Parathyroid adenoma (tissue), 2 donors: Measurements from ENCODE around the gene LMTK3.

Source experiments
- H2AFZ ChIP-seq: fragments of 300-600 bp; sonication (generic); one replicate; pipeline ENCODE4 v1.7.0; 2017; ENCODE audit warnings: antibody characterized with exemption, mild to moderate bottlenecking
- H3K27ac ChIP-seq: fragments of 300-600 bp; sonication (generic); one replicate; pipeline ENCODE4 v1.7.0; 2017
- H3K27me3 ChIP-seq: fragments of 300-600 bp; sonication (generic); one replicate; pipeline ENCODE4 v1.7.0; 2017; ENCODE audit warnings: low read length; ENCODE audit not compliant: control insufficient read depth, insufficient read depth
- H3K36me3 ChIP-seq: fragments of 300-600 bp; sonication (generic); one replicate; pipeline ENCODE4 v1.7.0; 2017; ENCODE audit warnings: low read length; ENCODE audit not compliant: control insufficient read depth, insufficient read depth
- H3K4me1 ChIP-seq: fragments of 300-600 bp; sonication (generic); one replicate; pipeline ENCODE4 v1.7.0; 2017; ENCODE audit warnings: control low read depth
- H3K4me2 ChIP-seq: fragments of 300-600 bp; sonication (generic); one replicate; pipeline ENCODE4 v1.7.0; 2017; ENCODE audit warnings: low read length
- H3K4me3 ChIP-seq: fragments of 300-600 bp; sonication (generic); one replicate; pipeline ENCODE4 v1.7.0; 2017; ENCODE audit warnings: low read depth, low read length
- H3K79me2 ChIP-seq: fragments of 300-600 bp; sonication (generic); one replicate; pipeline ENCODE4 v1.7.0; 2017; ENCODE audit warnings: control low read depth
- H3K9ac ChIP-seq: fragments of 300-600 bp; sonication (generic); one replicate; pipeline ENCODE4 v1.7.0; 2017; ENCODE audit warnings: mild to moderate bottlenecking
- H3K9me3 ChIP-seq: fragments of 300-600 bp; sonication (generic); one replicate; pipeline ENCODE4 v1.7.0; 2017; ENCODE audit warnings: low read length; ENCODE audit not compliant: control insufficient read depth
- TF ChIP-seq, protein P1 (sequence below): fragments of 300-600 bp; sonication (generic); IDR thresholded peaks from one replicate; pipeline ENCODE4 v1.7.0; 2017; ENCODE audit warnings: antibody characterized with exemption, mild to moderate bottlenecking
- donor health status: primary hyperparathyroidism.

Gene LMTK3

DNA sequence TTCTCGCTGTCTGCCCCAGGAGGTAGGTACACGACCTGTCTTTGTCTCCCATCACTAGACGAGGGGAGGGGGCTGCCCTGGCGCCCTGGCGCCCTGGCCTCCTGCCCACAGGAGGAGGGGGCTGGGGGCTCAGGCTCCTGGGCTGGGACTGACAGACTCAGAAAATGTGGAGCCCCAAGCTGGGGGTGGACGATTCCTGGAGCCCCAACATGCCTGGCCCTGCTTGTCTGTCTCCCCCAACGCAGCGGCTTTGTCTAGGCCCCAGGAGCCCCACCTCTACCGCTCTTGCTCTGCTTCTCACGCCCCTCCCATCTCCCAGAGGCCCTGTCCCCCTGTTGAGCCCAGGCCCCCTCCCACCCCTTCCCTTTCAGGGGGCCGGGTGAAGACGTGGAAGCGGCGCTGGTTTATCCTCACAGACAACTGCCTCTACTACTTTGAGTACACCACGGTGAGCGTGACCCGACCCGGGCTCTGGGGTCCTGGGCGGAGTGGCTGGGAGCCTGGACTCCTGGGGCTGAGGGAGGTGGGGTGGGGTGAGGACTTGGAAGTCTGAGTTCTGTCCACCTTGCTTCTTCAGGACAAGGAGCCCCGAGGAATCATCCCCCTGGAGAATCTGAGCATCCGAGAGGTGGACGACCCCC, 33.8 kb downstream of the LMTK3 start:
- Histone ChIP-seq H3K4me3 (no peak overlapping the region), H3K36me3 (no peaks in the 10 kb centered on the region), H3K4me2 (no peak overlapping the region), H3K27ac (no peak overlapping the region), H3K9me3 (no peaks in the 10 kb centered on the region), H3K4me1 (peaks cover 11% of the 10 kb centered on the region), H3K27me3 (no peaks in the 10 kb centered on the region), H2AFZ (no peak overlapping the region), H3K79me2 (no peaks in the 10 kb centered on the region), H3K9ac (no peak overlapping the region)
- TF ChIP-seq, protein P1, sequence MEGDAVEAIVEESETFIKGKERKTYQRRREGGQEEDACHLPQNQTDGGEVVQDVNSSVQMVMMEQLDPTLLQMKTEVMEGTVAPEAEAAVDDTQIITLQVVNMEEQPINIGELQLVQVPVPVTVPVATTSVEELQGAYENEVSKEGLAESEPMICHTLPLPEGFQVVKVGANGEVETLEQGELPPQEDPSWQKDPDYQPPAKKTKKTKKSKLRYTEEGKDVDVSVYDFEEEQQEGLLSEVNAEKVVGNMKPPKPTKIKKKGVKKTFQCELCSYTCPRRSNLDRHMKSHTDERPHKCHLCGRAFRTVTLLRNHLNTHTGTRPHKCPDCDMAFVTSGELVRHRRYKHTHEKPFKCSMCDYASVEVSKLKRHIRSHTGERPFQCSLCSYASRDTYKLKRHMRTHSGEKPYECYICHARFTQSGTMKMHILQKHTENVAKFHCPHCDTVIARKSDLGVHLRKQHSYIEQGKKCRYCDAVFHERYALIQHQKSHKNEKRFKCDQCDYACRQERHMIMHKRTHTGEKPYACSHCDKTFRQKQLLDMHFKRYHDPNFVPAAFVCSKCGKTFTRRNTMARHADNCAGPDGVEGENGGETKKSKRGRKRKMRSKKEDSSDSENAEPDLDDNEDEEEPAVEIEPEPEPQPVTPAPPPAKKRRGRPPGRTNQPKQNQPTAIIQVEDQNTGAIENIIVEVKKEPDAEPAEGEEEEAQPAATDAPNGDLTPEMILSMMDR = no peak

DNA sequence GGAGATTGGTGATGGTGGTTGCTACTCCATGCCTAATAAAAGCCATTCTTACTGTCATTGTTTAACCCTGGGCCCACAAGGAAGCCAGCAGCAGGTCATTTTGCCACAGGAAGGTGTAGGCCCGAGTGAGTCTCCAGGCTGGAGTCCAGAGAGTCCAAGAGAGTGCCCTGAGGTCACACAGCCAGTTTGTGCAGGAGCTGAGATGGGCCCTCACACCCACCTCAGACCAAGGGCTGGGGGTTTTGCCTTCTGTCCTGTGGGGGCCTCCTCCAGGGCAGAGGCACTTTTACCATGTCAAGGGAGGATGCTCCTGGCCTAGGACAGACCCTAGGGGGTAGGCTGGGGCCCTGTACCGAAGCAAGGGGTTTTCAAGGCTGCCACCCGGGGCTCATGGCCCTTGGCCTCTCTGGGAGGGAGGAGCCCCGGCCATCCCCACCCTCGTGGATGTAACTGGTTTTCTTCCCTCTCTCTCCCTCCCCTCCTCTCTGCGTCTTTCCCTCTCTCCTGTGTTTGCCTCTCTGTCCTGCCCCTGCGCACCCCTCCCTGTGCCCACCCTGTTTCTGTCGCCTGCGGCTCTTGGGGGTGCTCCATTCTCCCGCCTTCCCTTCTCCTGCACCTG, 34.5 kb downstream of the LMTK3 start:
- no peaks in the 10 kb centered on the region for H3K9me3 ChIP-seq
- H3K9ac ChIP-seq = no peak overlapping the region
- no peak overlapping the region for H3K4me3 ChIP-seq
- H3K4me2 ChIP-seq = no peak overlapping the region
- H3K27ac ChIP-seq = no peak overlapping the region
- H3K27me3 ChIP-seq = no peaks in the 10 kb centered on the region
- no peaks in the 10 kb centered on the region for H3K79me2 ChIP-seq
- TF ChIP-seq, protein P1 = no peak
- H3K36me3 ChIP-seq = no peaks in the 10 kb centered on the region
- peaks cover 12% of the 10 kb centered on the region for H3K4me1 ChIP-seq
- no peak overlapping the region for H2AFZ ChIP-seq

DNA sequence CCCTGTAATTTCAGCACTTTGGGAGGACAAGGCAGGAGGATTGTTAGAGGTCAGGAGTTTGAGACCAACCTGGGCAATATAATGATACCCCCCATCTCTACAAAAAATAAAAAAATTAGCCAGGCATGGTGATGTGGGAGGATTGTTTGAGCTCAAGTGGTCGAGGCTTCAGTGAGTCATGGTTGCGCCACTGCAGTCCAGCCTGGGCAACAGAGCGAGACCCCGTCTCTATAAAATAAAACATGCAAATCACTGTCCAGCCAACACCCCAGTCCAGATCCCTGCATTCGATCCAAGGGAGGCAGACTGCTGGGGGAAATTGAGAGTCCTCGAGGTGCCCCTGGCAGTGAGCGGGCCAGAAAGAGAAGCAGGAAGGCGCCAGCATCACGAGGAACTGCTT, 35.5 kb downstream of the LMTK3 start:
- Histone ChIP-seq H3K79me2 (no peaks in the 10 kb centered on the region), H3K4me1 (peaks cover 8% of the 10 kb centered on the region), H3K36me3 (no peaks in the 10 kb centered on the region), H3K27me3 (no peaks in the 10 kb centered on the region), H3K27ac (no peak overlapping the region), H3K9me3 (no peaks in the 10 kb centered on the region), H3K9ac (no peak overlapping the region), H3K4me3 (no peak overlapping the region), H3K4me2 (no peak overlapping the region), H2AFZ (no peak overlapping the region)
- TF ChIP-seq, protein P1 = no peak

DNA sequence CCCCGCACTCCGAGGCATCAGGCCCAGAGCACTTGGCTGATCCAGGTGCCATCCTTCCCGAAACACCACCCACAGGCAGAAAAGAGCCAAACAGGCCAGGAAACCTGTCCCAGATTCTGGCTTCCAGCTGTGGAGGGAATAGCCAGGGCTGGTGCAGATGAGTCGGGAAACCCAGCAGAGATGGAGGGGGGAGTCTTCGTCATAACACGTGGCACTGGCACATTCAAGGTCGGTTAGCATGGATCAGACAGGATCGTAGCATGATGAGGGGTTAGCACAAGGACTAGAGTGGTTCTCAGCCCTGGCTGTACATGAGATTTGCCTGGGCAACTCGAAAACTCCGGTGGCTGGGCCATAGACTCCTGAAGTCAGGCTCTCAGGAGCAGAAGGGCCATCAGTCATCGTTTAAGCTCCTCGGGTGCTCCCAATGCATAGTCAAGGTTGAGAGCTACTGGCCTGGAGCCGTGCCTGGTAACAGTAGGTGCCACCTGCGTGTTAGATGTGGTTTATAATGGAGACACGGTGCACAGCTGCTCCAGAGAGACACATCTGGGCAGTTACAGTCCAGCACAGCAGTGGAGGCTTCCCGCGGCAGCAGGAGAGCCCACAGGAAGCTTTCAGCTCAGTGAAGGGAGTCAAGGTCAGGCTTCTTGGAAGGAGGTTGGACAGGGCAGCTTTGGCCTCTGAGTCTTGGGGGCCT, 36.1 kb downstream of the LMTK3 start:
- Histone ChIP-seq H3K9ac (no peak overlapping the region), H3K36me3 (no peaks in the 10 kb centered on the region), H3K79me2 (peaks cover 3% of the 10 kb centered on the region), H2AFZ (no peak overlapping the region), H3K27ac (no peak overlapping the region), H3K9me3 (no peaks in the 10 kb centered on the region), H3K4me1 (peaks cover 8% of the 10 kb centered on the region), H3K27me3 (no peaks in the 10 kb centered on the region), H3K4me2 (no peak overlapping the region), H3K4me3 (no peak overlapping the region)
- TF ChIP-seq, protein P1 = no peak
